Left ventricle myocardium inferior (tissue), 1 donor: Measurements from ENCODE around the gene SUV39H2. TPM values are rescaled to one million over a fixed set of nuclear protein-coding genes. Genes with fewer than 3 reads are reported as not detected.

ENCODE experiments used
- DNase-seq: peaks from one replicate; pipeline ENCODE4 v3.0.0-alpha.2; 2020
- H3K27ac ChIP-seq: fragments of 200-600 bp; replicated peaks from 2 replicates; pipeline ENCODE4 v1.8.0; 2021
- H3K27me3 ChIP-seq: fragments of 200-600 bp; 2 replicates; pipeline ENCODE4 v1.8.0; 2021; ENCODE audit warnings: low read depth
- H3K36me3 ChIP-seq: fragments of 200-600 bp; 2 replicates; pipeline ENCODE4 v1.8.0; 2021
- H3K4me1 ChIP-seq: fragments of 200-600 bp; 2 replicates; pipeline ENCODE4 v1.8.0; 2021
- H3K4me3 ChIP-seq: fragments of 200-600 bp; 2 replicates; pipeline ENCODE4 v1.8.0; 2021; ENCODE audit warnings: mild to moderate bottlenecking, moderate library complexity
- H3K9me3 ChIP-seq: fragments of 200-600 bp; replicated peaks from 2 replicates; pipeline ENCODE4 v1.8.0; 2021
- intact Hi-C: fragments of 100-400 bp; cut with micrococcal nuclease; formaldehyde crosslinking; loops from one replicate; pipeline ENCODE4 v1.11.0; 2022
- total RNA-seq: library from RNA; stranded (reverse); fragmentation: NEBNext Ultra II Directional; extraction: Animal tissue kit (Norgen Biotek cat#: 25700); gene quantifications from one replicate; pipeline ENCODE4 v1.2.1, GENCODE V29; 2021
- TF ChIP-seq, protein P1 (sequence below): fragments of 200-600 bp; IDR thresholded peaks from 2 replicates; pipeline ENCODE4 v1.8.0; 2021; ENCODE audit warnings: antibody characterized with exemption, mild to moderate bottlenecking, borderline replicate concordance
- donor health status: DM: no; HTN: yes; CAD: no; lungs with severe emphysema.

SUV39H2 gene
- total RNA-seq, 1 donor from 2014 or later, result 4.8 TPM

DNA sequence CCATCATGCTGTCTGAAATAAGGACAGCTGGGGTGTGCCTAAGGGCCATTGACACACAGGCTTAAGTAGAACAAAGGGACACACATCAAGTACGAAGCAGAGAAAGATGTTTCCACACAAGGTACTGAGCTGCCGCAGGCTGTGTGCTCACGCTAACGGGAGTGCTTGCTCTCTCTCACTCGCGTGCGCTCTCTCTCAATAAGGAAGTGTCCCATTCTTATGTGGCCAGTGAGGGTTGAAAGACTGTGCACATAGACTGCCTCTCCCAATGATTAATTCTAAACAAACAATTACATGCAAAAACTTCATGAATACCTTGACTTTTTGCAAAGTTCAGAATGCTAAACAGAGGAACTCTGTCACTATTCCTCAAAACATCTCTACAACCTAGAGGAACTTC is 45.3 kb downstream of the SUV39H2 start:
- no peaks in the 10 kb centered on the region for H3K9me3 ChIP-seq
- DNase-seq, result no peak
- H3K27me3 ChIP-seq, result no peaks in the 10 kb centered on the region
- no peaks in the 10 kb centered on the region for H3K4me1 ChIP-seq
- H3K36me3 ChIP-seq, result peaks cover 89% of the 10 kb centered on the region
- no peak overlapping the region for H3K27ac ChIP-seq
- intact Hi-C loops, result no loop called here
- no peak overlapping the region for H3K4me3 ChIP-seq
- TF ChIP-seq, protein P1, sequence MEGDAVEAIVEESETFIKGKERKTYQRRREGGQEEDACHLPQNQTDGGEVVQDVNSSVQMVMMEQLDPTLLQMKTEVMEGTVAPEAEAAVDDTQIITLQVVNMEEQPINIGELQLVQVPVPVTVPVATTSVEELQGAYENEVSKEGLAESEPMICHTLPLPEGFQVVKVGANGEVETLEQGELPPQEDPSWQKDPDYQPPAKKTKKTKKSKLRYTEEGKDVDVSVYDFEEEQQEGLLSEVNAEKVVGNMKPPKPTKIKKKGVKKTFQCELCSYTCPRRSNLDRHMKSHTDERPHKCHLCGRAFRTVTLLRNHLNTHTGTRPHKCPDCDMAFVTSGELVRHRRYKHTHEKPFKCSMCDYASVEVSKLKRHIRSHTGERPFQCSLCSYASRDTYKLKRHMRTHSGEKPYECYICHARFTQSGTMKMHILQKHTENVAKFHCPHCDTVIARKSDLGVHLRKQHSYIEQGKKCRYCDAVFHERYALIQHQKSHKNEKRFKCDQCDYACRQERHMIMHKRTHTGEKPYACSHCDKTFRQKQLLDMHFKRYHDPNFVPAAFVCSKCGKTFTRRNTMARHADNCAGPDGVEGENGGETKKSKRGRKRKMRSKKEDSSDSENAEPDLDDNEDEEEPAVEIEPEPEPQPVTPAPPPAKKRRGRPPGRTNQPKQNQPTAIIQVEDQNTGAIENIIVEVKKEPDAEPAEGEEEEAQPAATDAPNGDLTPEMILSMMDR, result no peak

DNA sequence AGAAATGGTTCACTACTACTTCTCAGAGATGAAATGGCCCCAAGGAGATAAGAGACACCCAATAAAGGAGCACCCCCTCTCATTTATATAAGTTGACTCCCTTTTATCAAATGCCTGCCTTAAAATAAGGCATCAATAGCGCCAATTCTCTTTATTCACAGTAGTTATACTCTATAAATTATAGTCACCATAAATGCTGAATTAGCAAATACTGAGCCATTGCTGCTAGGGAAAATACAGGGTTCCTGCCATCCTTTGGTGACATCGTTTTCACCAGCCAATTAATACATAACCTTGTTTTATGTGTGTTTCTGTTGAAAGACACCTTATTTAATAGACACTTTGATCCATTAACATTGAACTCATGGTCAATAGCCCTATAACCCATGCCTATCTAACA is 46.6 kb downstream of the SUV39H2 start:
- TF ChIP-seq, protein P1, result no peak
- peaks cover 88% of the 10 kb centered on the region for H3K36me3 ChIP-seq
- H3K27ac ChIP-seq, result no peak overlapping the region
- intact Hi-C loops, result no loop called here
- H3K27me3 ChIP-seq, result no peaks in the 10 kb centered on the region
- DNase-seq, result no peak
- H3K4me3 ChIP-seq, result no peak overlapping the region
- no peaks in the 10 kb centered on the region for H3K9me3 ChIP-seq
- H3K4me1 ChIP-seq, result no peaks in the 10 kb centered on the region

DNA sequence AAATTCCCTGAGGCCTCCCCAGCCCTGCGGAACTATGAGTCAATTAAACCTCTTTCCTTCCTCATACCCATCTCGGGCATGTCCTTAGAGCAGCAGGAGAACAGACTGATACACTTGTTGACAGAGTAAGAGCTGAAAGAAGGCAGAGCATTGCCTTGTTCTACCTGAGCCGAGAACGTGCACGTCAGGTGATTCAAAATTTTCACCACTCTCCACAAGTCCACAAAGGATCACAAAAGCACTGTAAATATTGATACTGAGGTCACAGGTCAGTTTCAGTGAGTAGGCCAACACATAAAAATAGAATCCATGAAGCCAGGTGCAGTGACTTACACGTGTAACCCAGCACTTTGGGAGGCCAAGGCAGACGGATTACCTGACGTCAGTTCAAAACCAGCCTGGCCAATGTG is 47.4 kb downstream of the SUV39H2 start:
- intact Hi-C loops, result no loop called here
- H3K27me3 ChIP-seq, result no peaks in the 10 kb centered on the region

DNA sequence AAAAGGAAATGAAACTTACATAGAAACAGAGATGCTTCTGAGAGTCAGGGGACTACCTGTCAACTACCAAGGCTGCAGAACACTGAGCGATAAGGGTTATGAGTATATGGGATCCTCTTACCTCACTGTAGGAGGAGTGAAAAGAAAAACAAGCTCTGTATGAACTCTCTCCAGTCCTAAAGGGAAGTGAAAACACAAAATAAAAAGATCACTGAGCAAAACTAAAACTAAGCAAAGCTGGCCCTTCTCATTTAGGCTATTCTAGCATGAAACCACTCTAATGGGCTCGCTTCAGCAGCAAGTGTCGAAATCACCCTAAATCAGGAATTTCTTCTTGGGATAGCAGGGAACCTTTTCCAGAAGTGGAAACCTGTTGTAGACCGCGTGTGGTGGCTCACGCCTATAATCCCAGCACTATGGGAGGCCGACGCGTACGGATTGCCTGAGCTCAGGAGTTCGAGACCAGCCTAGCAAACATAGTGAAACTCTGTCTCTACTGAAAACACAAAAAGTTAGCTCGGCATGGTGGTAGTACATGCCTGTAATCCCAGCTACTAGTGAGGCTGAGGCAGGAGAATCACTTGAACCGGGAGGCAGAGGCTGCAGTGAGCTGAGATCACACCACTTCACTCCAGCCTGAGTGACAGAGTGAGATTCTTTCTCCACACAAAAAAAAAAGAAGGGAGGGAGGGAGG is 48.2 kb downstream of the SUV39H2 start:
- intact Hi-C loops, result no loop called here
- Histone ChIP-seq H3K4me1 (no peaks in the 10 kb centered on the region), H3K27me3 (no peaks in the 10 kb centered on the region), H3K36me3 (peaks cover 87% of the 10 kb centered on the region), H3K27ac (no peak overlapping the region), H3K9me3 (no peaks in the 10 kb centered on the region), H3K4me3 (no peak overlapping the region)
- DNase-seq, result no peak
- TF ChIP-seq, protein P1, result no peak

More for the DNA sequence above, 47.4 kb downstream of the SUV39H2 start:
- TF ChIP-seq, protein P1, result no peak
- Histone ChIP-seq H3K27ac (no peak overlapping the region), H3K36me3 (peaks cover 88% of the 10 kb centered on the region), H3K4me1 (no peaks in the 10 kb centered on the region), H3K9me3 (no peaks in the 10 kb centered on the region), H3K4me3 (no peak overlapping the region)
- DNase-seq, result no peak

DNA sequence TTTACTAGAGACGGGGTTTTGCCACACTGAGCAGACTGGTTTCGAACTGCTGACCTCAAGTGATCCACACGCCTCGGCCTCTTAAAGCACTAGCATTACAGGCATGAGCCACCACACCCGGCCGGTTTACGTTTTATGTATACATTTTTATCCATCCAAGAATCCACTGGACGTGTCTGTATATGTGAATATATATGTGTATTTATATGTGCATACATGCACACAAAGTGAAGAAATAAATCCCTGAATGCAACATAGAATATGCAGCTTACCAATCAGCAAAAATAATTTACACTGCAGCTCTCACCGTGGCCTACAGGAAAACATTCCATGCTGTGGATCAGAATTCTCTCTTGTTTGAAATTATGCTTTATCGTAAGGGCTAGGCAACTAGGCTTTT is 51.9 kb downstream of the SUV39H2 start:
- DNase-seq, result no peak
- Histone ChIP-seq H3K4me3 (no peak overlapping the region), H3K36me3 (peaks cover 91% of the 10 kb centered on the region), H3K27me3 (no peaks in the 10 kb centered on the region), H3K27ac (no peak overlapping the region), H3K9me3 (no peaks in the 10 kb centered on the region), H3K4me1 (no peaks in the 10 kb centered on the region)
- intact Hi-C loops, result no loop called here
- TF ChIP-seq, protein P1, result no peak
